H54 (cell line): Measurements from ENCODE around the gene TARDBP.
A peak's percentile ranks its signal among the peaks of the same experiment; 100 is the strongest.
"Not testable (repeated sequence)": the region's sequence is repeated elsewhere in the genome, so short reads cannot be mapped to it uniquely, and the experiment has no call there.

Source experiments
- DNase-seq: peaks from one replicate; pipeline ENCODE4 v3.0.0; 2011; ENCODE audit warnings: low spot score, mixed read lengths; ENCODE audit not compliant: insufficient read length
- FAIRE-seq: peaks from 3 replicates; lab custom pipeline; 2011; peaks lifted over from hg19 to GRCh38; lab: Jason Lieb, UNC
- POLR2A ChIP-seq: IDR thresholded peaks from 2 replicates; pipeline ENCODE4 v1.6.1; 2011; ENCODE audit warnings: low read depth, mild to moderate bottlenecking, low read length

Gene TARDBP

GRCh38 chr1:11024874-11025203 lies 12.4 kb downstream of the TARDBP start:
- TF ChIP-seq POLR2A: no peak
- FAIRE-seq (no peak), DNase-seq (no peak)

DNA sequence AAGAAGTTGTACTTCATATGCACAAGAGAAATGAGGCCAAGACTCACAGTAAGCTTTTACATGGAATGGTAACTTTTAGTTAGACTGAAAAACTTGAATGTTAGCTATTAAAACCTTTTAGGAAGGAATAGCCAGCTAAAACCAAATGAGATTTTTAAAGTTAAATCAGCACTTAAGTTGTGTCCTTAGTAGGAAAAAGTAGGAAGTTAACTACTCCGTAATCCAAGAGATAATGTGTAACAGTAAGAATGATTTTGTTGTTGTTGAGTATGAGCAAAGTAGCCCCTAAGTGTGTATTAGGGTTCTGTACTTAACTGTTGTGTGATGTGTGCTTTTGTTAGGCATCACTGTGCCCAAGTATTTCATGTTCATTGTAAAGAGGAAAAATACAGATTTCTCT lies 13.2 kb downstream of the TARDBP start:
- FAIRE-seq (no peak), DNase-seq (no peak)
- TF ChIP-seq POLR2A: no peak

DNA sequence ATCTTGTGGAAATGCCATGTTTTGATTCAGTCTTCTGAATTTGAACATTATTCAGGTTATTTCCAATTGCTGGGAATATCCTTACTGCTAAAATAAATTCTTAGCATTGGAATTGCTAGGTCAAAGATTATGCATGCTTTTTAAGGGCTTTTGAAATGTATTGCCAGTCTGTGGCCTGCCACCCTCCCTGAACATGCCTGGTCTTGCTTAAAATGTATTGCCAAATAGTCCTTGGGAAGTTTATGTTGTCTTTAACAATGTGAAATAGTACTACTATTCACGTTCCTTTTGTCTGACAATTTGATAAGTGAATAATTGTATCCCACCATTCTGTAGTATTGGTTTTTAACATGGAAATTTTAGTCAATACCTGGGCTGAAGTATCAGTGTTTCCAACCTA lies 13.6 kb downstream of the TARDBP start:
- FAIRE-seq (no peak), DNase-seq (no peak)
- TF ChIP-seq POLR2A: no peak

GRCh38 chr1:11026903-11027302 lies 14.4 kb downstream of the TARDBP start:
- DNase-seq (no peak), FAIRE-seq (no peak)
- TF ChIP-seq POLR2A: no peak

DNA sequence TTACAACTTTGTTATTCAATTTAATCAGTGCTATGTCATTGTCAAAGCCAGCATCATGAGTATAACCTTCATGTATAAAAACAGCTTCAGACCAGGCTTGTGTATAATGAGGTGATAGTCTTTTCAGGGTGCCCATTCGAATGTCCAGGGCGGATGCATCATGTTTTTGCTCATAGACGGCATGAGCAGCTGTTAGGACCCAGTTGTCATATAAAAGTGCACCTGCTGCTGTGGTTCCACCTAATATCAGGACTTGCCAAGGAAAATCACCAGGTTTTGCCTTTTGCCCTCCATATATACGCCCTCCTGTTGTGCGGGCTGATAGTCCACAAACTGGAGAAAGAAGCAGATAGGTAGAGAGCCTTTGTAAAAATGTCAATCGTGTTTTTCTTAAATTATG lies 14.9 kb downstream of the TARDBP start:
- no peak for FAIRE-seq
- DNase-seq: no peak
- TF ChIP-seq POLR2A: no peak

DNA sequence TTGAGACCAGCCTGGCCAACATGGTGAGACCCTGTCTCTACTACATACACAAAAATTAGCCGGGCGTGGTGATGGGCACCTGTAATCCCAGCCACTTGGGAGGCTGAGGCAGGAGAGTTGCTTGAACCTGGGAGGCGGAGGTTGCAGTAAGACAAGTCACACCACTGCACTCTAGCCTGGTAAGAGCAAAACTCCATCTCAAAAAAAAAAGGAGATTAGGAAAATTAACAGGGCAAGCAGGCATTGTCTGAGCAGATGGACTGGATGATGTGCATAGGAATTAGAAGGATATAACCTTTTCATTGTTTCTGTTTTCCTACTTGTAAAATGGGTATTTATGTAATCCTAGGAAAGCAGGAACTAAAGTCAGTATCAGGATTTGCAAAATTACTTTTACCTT lies 15.6 kb downstream of the TARDBP start:
- no peak for FAIRE-seq
- DNase-seq: no peak
- no peak for TF ChIP-seq POLR2A

DNA sequence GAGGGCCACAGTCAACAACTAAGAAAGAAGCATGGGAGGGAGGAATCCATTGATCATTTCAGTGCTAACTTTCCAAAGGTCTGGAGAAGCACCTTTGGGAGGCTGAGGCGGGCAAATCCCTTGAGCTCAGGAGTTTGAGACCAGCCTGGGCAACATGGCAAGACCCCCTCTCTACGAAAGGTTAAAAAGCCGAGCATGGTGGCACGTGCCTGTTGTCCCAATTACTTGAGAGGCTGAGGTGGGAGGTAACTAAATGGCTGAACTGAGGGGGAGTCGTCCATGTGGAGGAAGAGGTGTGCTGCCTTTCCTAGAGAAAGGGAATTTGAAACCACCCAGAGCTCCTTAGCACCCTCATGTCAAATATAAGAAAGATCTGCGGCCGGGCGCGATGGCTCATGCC lies 18.4 kb downstream of the TARDBP start:
- TF ChIP-seq POLR2A: no peak
- no peak for FAIRE-seq
- no peak for DNase-seq

GRCh38 chr1:11031624-11032262 lies 19.3 kb downstream of the TARDBP start:
- TF ChIP-seq POLR2A: no peak
- DNase-seq (no peak), FAIRE-seq (no peak)

- FAIRE-seq: peak; percentile 88
- DNase-seq: not testable (repeated sequence)
Measured at GRCh38 chr1:11037019-11037739, 24.7 kb downstream of the TARDBP start.

DNA sequence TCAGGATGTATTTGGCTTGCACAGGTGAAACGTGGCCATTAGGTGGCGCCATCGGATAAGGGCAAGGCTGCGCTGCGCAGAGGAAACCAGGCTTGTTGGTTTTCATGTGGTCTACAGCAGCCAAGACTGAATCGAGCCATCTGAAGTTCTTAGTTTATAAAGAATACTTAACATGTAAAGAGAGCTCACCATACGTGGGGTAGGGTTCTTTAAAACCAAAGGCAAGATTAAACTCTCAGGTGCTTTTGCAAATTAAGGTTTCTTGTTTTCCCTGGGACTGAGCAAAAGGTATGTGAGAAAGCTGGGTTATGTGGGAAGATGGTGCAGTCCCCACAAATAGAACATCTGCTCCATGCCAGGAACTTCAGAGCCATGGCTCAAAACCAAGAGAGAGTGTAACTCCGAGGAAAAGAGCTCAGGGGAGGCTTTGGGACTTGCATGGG lies 25.3 kb downstream of the TARDBP start:
- no peak for FAIRE-seq

DNA sequence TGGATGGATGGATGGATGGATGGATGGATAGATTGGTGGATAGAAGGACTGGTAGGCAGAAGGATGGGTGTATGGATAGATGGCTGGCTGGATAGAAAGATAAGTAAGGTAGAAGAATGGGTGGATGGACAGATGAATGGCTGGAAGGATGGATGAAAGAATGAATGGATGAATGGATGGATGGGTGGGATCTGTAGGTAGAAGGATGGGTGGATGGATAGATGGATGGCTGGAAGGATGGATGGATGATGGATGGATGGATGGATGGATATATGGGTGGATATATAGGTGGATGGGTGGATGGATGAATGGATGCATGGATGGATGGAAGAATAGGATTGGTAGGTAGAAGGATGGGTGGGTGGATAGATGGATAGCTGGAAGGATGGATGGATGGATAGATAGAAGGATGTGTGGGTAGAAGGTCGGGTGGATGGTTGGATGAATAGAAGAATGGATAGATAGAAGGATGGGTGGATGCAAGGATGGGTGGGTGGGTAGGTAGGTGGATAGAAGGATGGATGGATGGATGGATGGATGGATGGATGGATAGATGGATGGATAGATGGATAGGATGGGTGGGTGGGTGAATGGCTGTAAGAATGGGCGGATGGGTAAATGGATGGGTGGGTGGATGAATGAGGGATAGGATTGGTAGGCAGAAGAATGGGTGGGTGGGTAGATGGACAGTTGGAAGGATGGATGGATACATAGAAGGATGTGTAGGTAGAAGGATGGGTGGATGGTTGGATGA lies 27.1 kb downstream of the TARDBP start:
- no peak for FAIRE-seq
- TF ChIP-seq POLR2A: no peak
- no peak for DNase-seq

More for the DNA sequence above, 25.3 kb downstream of the TARDBP start:
- DNase-seq: peak; percentile 69
- no peak for TF ChIP-seq POLR2A

DNA sequence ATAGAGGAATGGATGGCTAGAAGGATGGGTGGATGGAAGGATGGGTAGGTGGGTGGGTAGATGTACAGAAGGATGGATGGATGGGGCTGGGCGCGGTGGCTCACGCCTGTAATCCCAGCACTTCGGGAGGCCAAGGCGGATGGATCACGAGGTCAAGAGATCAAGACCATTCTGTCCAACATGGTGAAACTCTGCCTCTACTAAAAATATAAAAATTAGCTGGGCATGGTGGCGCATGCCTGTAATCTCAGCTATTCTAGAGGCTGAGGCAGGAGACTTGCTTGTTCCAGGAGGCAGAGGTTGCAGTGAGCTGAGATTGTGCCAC lies 27.6 kb downstream of the TARDBP start:
- DNase-seq, FAIRE-seq: not testable (repeated sequence)

DNA sequence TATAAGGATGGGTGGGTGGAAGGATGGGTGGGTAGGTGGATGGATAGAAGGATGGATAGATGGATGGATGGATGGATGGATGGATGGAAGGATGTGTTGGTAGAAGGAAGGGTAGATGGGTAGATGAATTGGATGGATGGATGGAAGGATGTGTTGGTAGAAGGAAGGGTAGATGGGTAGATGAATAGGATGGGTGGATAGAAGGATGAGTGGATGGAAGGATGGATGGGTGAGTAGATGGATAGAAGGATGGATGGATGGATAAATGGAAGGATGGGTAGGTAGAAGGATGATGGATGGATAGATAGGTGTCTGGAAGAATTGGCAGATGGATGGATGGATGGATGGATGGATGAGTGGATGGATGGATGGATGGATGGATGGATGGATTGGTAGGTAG lies 28.6 kb downstream of the TARDBP start:
- no peak for TF ChIP-seq POLR2A
- DNase-seq (no peak), FAIRE-seq (no peak)

DNA sequence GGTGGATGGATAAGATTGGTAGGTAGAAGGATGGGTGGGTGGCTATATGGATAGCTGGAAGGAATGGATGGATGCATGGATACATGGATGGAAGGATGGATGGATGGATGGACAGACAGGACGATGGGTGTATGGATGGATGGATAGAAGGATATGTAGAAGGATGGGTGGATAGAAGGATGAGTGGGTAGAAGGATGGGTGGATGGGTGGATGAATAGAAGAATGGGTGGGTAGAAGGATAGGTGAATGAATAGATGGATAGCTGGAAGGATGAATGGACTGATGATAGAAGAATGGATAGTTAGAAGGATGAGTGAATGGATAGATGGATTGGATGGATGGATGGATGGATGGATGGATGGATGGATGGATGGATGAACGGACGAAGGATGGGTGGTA lies 29.6 kb downstream of the TARDBP start:
- no peak for TF ChIP-seq POLR2A
- FAIRE-seq: no peak
- DNase-seq: no peak
